ENCODE results near the gene ZFYVE26.
"Not testable (repeated sequence)": the region's sequence is repeated elsewhere in the genome, so short reads cannot be mapped to it uniquely, and the experiment has no call there.

Gene ZFYVE26

DNA sequence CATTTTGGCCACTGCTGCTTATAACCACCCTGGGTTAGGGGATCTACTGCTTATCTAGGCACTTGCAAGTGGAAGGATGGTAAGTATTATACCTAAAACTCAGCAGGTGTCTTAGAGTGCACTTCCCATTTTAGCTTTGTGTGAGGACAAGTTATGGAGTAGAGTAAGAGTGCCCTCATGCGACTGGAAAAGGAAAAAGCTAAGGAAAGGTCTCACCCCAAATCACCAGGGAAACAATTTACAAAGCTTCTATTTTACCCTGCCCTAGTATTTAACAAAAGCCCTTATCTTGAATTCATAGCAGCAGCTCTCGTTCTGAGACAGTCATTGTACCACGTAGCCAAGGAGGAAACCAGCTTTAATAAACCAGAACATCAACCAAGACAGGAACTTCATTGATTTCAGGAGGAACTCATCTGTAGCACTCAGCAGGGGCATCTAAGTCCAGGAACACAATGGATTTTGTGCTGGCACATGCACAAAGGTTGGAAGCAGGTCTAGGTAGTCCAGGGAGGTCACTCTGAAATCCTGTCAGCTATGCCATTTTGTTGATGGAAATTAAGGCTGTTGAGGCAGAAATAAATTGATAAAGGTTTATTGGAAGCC is 111.8 kb downstream of the ZFYVE26 start:
- peak in 1 of 2 experiments; percentile 82 for DNase-seq

DNA sequence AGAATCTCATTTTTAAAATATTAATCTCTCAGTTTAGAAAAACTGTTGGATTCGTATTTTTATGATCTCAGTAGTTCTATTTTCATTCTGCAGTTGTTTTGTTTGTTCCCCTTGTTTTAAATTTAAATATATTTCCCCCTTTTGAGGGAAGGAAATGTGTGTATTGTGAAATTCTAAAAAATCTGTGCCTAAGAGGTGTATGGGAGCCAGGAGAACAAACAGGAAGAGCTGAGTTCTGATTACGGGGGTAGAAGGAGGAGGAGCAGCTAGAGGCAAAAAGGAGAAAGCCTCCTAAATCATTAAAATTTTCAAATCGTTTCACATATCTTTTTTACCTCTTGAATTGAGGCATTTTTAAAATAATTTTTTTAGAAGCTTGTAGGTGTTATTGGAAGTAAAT is 112.4 kb downstream of the ZFYVE26 start:
- no peak for DNase-seq

DNA sequence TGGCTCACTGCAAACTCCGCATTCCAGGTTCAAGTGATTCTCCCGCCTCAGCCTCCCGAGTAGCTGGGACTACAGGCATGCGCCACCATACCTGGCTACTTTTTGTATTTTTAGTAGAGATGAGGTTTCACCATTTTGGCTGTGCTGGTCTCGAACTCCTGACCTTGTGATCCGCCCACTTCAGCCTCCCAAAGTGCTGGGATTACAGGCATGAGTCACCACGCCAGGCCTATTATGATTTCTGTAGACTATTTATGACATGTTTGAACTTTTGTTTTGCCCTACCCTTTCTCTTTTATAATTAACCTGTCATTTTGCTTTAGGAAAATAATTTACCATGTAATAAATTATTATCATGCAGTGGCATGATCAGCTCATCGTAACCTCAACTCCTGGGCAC is 114.9 kb downstream of the ZFYVE26 start, which contains the start of gene RDH12:
Gene RDH12, plus strand, starts transcription at position 395 of the 400 bp plus-strand sequence. CDS start 20,757 bp downstream, outside the sequence.
- not testable (repeated sequence) for DNase-seq

DNA sequence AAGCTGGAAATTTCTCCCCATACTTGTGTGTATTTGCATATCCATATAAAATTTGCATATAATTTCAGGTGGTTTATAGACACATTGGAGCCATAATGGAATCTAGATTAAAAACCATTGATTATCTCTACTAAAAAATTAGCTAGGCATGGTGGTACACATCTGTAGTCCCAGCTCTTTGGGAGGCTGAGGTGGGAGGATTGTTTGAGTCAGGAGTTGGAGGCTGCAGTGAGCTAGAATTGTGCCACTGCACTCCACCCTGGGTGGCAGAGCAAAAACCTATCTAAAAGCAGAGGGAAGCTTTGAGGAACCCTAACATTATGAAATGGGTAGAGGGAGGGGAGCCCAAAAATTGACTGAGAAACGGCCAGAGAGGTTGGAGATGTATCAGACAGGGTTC is 118.2 kb downstream of the ZFYVE26 start:
- DNase-seq, result no peak

DNA sequence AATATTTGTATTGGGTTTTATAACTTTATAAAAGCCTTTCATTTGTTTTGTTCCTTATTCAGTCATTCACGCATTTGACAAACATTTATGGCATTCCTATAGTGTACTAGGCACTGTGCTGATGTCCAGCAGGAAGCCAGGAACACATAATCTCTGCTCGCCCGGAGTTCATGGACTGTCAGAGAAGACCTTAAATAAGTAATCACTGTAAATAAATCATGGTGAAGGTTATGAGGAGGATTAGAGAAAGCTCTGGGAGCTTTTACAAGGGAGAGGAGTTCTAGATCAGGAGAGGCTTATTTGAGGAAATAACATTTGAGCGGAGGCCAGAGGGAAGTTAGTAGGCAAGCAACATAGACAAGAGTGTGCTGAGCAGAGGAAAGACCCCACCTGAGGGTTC is 119.4 kb downstream of the ZFYVE26 start:
- DNase-seq, result no peak

Data from SW 1271 (cell line).